Uterine smooth muscle cell (primary cell): ENCODE results near the gene IL17RB. TPM values are rescaled to one million over a fixed set of nuclear protein-coding genes. Genes with fewer than 3 reads are reported as not detected.

Experiments used
- total RNA-seq: library from RNA; depleted of rRNA; stranded (reverse); fragments of >200 nt; gene quantifications from 2 replicates; pipeline ENCODE4 v1.2.3, GENCODE V29; 2014

Gene IL17RB, protein sequence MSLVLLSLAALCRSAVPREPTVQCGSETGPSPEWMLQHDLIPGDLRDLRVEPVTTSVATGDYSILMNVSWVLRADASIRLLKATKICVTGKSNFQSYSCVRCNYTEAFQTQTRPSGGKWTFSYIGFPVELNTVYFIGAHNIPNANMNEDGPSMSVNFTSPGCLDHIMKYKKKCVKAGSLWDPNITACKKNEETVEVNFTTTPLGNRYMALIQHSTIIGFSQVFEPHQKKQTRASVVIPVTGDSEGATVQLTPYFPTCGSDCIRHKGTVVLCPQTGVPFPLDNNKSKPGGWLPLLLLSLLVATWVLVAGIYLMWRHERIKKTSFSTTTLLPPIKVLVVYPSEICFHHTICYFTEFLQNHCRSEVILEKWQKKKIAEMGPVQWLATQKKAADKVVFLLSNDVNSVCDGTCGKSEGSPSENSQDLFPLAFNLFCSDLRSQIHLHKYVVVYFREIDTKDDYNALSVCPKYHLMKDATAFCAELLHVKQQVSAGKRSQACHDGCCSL
- total RNA-seq = 0.11 and 0.12 TPM in 2 replicates

GRCh38 chr3:53846134-53846850 is at the start of gene IL17RB, which contains the start of gene CHDH:
Gene IL17RB (plus strand): TSS chr3:53846568. CDS start chr3:53846589, 21 bp downstream.
Gene CHDH (minus strand): TSS chr3:53846419. CDS start chr3:53824008, 22,411 bp downstream.

DNA sequence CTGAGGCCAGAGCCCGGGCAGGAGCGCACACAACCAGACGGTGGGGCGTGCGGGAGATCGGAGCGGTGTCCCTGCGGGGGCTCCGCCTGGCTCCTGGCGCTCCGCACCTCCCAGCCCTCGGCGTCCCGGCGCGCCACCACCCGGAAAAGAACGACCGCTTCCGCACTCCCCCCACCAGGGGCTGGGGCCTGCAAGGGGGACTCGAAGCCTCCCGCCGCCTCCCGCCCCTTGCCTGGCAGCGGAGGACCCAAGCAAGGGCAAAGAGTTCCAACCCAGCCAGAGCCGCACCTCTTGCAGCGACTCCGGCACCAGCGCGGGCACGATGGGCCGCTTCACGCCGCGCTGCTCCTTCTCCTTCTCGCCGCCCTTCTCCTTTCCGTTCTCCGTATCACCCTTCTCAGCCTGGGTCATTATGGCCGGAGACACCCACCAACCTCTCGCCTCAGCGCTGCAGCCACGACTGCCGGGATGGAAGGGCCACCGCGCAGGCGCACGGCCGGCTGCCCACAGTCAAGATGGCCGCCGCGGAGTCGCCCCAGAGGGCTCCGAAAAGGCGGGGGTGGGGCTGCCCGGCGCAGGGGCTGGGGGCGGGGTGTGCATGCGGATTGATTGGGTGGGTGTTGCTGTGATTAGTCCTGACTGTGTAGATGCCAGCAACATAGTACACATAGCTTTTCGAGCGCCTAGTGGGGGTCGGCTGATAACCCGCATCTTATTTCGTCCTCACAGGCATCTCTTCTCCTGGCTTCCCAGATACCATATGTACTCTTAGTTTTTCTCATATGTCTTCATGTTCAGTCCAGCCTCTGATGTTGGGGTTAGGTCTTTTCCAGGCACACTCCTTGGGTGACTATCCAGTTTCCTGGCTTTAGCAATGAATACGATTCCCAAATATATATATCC is 35.6 kb downstream of the IL17RB start, which contains the start of gene ACTR8:
ACTR8 (minus strand) TSS at position 462 of the 903 bp plus-strand sequence; CDS start at position 411, 51 bp downstream.

GRCh38 chr3:53891497-53892285 is 45.3 kb downstream of the IL17RB start, which contains the start of gene SELENOK:
Gene SELENOK (minus strand): TSS chr3:53891859.

Other genes starting within 250 kb of the IL17RB start
- gene CHDH, start 149 bp upstream of the IL17RB start, total RNA-seq = 0.44 and 0.62 TPM in 2 replicates
- 30.4 and 36.5 TPM in 2 replicates for gene ACTR8, start 35.6 kb downstream of the IL17RB start, total RNA-seq
- gene SELENOK, start 45.3 kb downstream of the IL17RB start, total RNA-seq = 24.3 and 32.9 TPM in 2 replicates